Subcutaneous abdominal adipose tissue (tissue), 5 donors: ENCODE results near the gene AZI2.

Source experiments
- H3K27ac ChIP-seq: one replicate; pipeline ENCODE4 v1.7.0; 2013; ENCODE audit warnings: low read depth, mild to moderate bottlenecking, inconsistent platforms, low read length, moderate library complexity
- H3K27me3 ChIP-seq, 5 donors: one replicate each; pipeline ENCODE4 v1.7.0; 2013; ENCODE audit warnings: low read length in 5 of 5, inconsistent platforms in 1 of 5; ENCODE audit not compliant: control insufficient read depth in 5 of 5, insufficient read depth in 4 of 5
- H3K36me3 ChIP-seq, 5 donors: one replicate each; pipeline ENCODE4 v1.7.0; 2013; ENCODE audit warnings: low read length in 5 of 5; ENCODE audit not compliant: control insufficient read depth in 5 of 5, insufficient read depth in 5 of 5
- H3K4me1 ChIP-seq, 5 donors: one replicate each; pipeline ENCODE4 v1.7.0; 2013; ENCODE audit warnings: low read length in 5 of 5, mild to moderate bottlenecking in 3 of 5, moderate library complexity in 1 of 5; ENCODE audit not compliant: control insufficient read depth in 5 of 5, insufficient read depth in 5 of 5
- H3K4me3 ChIP-seq, 5 donors: one replicate each; pipeline ENCODE4 v1.7.0; 2013; ENCODE audit warnings: low read length in 5 of 5, low read depth in 1 of 5
- H3K9ac ChIP-seq, 5 donors: one replicate each; pipeline ENCODE4 v1.7.0; 2013; ENCODE audit warnings: low read length in 5 of 5, mild to moderate bottlenecking in 4 of 5, moderate library complexity in 3 of 5
- H3K9me3 ChIP-seq, 5 donors: one replicate each; pipeline ENCODE4 v1.7.0; 2013; ENCODE audit warnings: low read length in 5 of 5; ENCODE audit not compliant: control insufficient read depth in 5 of 5
- donor health status: healthy.
- donor health status: healthy.
- donor health status: healthy.
- donor health status: healthy.
- donor health status: healthy.

Gene AZI2

GRCh38 chr3:28337230-28337629 is 11.4 kb downstream of the AZI2 start:
- H3K9ac ChIP-seq, result no peak overlapping the region
- H3K4me3 ChIP-seq, result no peak overlapping the region

GRCh38 chr3:28335246-28335645 is 13.4 kb downstream of the AZI2 start:
- Histone ChIP-seq H3K27me3 (no peaks in the 10 kb centered on the region), H3K27ac (no peak overlapping the region), H3K9ac (no peak overlapping the region), H3K4me1 (no peaks in the 10 kb centered on the region), H3K4me3 (no peak overlapping the region), H3K36me3 (peaks cover 20 to 46% (median 25%) of the 10 kb centered on the region in 5 donors), H3K9me3 (no peaks in the 10 kb centered on the region)

More at GRCh38 chr3:28337230-28337629, 11.4 kb downstream of the AZI2 start:
- Histone ChIP-seq H3K36me3 (peaks cover 20 to 37% (median 25%) of the 10 kb centered on the region in 5 donors), H3K27ac (no peak overlapping the region), H3K27me3 (no peaks in the 10 kb centered on the region), H3K9me3 (no peaks in the 10 kb centered on the region), H3K4me1 (peaks cover 0 to 6% (median 5%) of the 10 kb centered on the region in 5 donors)

- Histone ChIP-seq H3K36me3 (peaks cover 17 to 42% (median 24%) of the 10 kb centered on the region in 5 donors), H3K4me1 (no peaks in the 10 kb centered on the region), H3K9me3 (no peaks in the 10 kb centered on the region)
Measured at GRCh38 chr3:28334552-28334951, 14.1 kb downstream of the AZI2 start.

GRCh38 chr3:28328188-28329151 is 20.2 kb downstream of the AZI2 start:
- peaks cover 18 to 54% (median 27%) of the 10 kb centered on the region in 5 donors for H3K36me3 ChIP-seq
- no peaks in the 10 kb centered on the region for H3K9me3 ChIP-seq
- H3K9ac ChIP-seq, result no peak overlapping the region
- no peak overlapping the region for H3K4me3 ChIP-seq
- no peak overlapping the region for H3K27ac ChIP-seq
- H3K4me1 ChIP-seq, result no peaks in the 10 kb centered on the region
- H3K27me3 ChIP-seq, result no peaks in the 10 kb centered on the region

More at GRCh38 chr3:28334552-28334951, 14.1 kb downstream of the AZI2 start:
- Histone ChIP-seq H3K27me3 (no peaks in the 10 kb centered on the region), H3K27ac (no peak overlapping the region), H3K4me3 (no peak overlapping the region), H3K9ac (no peak overlapping the region)

DNA sequence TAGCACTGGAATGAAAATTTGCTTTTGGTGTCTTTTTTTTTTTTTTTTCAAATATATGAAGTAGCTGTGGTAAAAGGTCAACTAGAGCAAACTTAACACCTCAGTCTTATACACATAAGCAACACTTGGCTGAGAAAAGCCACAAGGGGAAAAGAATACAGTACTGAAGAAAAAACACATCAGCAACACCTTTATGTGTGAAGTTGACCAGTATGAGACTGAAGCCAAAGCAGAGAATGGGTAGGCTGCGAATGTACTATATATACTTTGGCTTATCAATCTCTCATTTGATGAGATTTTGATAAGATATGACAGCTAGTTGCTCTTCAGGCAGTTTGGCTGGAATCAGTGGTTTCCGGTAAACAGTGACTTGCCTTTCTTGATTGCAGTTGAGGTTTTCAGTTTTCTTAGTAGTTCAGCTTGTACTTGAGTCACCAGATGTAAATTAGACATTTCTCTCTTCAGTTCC is 22.1 kb downstream of the AZI2 start:
- H3K27ac ChIP-seq, result no peak overlapping the region

GRCh38 chr3:28322464-28322863 is 26.2 kb downstream of the AZI2 start:
- H3K27me3 ChIP-seq, result no peaks in the 10 kb centered on the region
- H3K36me3 ChIP-seq, result peaks cover 23 to 58% (median 30%) of the 10 kb centered on the region in 5 donors
- H3K9ac ChIP-seq, result no peak overlapping the region
- no peaks in the 10 kb centered on the region for H3K4me1 ChIP-seq
- no peaks in the 10 kb centered on the region for H3K9me3 ChIP-seq
- H3K27ac ChIP-seq, result no peak overlapping the region
- H3K4me3 ChIP-seq, result no peak overlapping the region

More for the DNA sequence above, 22.1 kb downstream of the AZI2 start:
- H3K4me3 ChIP-seq, result no peak overlapping the region
- H3K4me1 ChIP-seq, result no peaks in the 10 kb centered on the region
- peaks cover 18 to 55% (median 24%) of the 10 kb centered on the region in 5 donors for H3K36me3 ChIP-seq
- no peak overlapping the region for H3K9ac ChIP-seq
- no peaks in the 10 kb centered on the region for H3K27me3 ChIP-seq
- H3K9me3 ChIP-seq, result no peaks in the 10 kb centered on the region

GRCh38 chr3:28320981-28321380 is 27.6 kb downstream of the AZI2 start:
- H3K9me3 ChIP-seq, result no peaks in the 10 kb centered on the region
- no peaks in the 10 kb centered on the region for H3K4me1 ChIP-seq
- no peak overlapping the region for H3K9ac ChIP-seq
- H3K27ac ChIP-seq, result no peak overlapping the region
- H3K27me3 ChIP-seq, result no peaks in the 10 kb centered on the region
- no peak overlapping the region for H3K4me3 ChIP-seq
- H3K36me3 ChIP-seq, result peaks cover 18 to 50% (median 25%) of the 10 kb centered on the region in 5 donors

DNA sequence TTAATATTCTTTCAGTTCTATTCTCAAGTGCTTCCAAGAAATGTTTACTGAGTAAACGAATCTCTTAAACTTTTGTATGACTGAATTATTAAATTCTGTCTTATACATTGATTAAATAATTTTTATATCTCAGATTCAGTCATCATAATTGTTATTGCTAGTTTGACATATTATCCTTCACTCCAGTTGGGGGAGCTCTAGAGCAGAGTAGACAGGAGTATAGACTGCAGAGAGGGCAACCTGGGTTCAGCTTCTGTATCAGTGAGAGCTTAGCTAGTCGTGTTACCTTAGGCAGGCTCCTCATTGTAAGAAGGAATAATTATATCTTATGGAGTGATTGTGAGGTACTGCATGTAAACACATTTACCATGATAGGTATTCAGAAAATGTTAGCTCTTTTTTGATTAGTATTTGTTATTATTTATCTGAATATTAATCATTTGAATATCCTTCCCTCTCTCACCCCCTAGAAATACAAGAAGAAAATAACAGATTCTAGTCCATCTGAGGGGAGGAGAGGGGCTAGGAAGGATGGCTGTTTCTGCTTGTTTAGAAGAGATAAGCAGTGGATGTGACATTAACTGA is 31.1 kb downstream of the AZI2 start:
- Histone ChIP-seq H3K4me3 (no peak overlapping the region), H3K36me3 (peaks cover 5 to 22% (median 9%) of the 10 kb centered on the region in 5 donors)

DNA sequence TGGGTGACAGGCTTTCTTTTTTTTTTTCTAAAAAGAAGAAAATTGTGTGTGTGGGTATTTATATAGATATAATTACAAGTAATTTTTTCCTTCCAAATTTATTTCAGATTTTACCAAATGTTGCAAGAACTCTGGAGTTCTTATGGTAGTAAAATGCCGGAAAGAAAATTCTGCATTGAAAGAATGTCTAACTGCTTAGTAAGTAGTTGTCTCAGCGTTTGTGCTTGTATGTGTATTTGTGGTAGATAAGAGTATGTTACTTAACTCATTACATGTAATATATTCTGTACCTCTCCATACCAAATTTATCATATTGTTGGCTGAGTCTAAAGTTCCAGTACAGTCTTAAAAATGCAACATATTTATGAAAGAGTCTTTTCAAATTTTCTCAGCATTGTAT is 32.4 kb downstream of the AZI2 start:
- Histone ChIP-seq H3K36me3 (peaks cover 5 to 18% (median 6%) of the 10 kb centered on the region in 5 donors), H3K4me3 (no peak overlapping the region), H3K27ac (no peak overlapping the region), H3K9ac (no peak overlapping the region), H3K4me1 (no peaks in the 10 kb centered on the region), H3K27me3 (no peaks in the 10 kb centered on the region), H3K9me3 (no peaks in the 10 kb centered on the region)

More for the DNA sequence above, 31.1 kb downstream of the AZI2 start:
- H3K9me3 ChIP-seq, result no peaks in the 10 kb centered on the region
- no peak overlapping the region for H3K27ac ChIP-seq
- no peaks in the 10 kb centered on the region for H3K4me1 ChIP-seq
- H3K9ac ChIP-seq, result no peak overlapping the region
- H3K27me3 ChIP-seq, result no peaks in the 10 kb centered on the region

GRCh38 chr3:28315711-28316110 is 32.9 kb downstream of the AZI2 start:
- Histone ChIP-seq H3K4me1 (no peaks in the 10 kb centered on the region), H3K27me3 (no peaks in the 10 kb centered on the region), H3K27ac (no peak overlapping the region), H3K36me3 (peaks cover 3 to 16% (median 5%) of the 10 kb centered on the region in 5 donors), H3K9ac (no peak overlapping the region), H3K4me3 (no peak overlapping the region), H3K9me3 (no peaks in the 10 kb centered on the region)
